K562 (cell line): ENCODE results near the gene PLEKHM3. TPM values are rescaled to one million over a fixed set of nuclear protein-coding genes. Genes with fewer than 3 reads are reported as not detected.
A peak's percentile ranks its signal among the peaks of the same experiment; 100 is the strongest.

Experiments
- BRD9 ChIP-seq: fragments of 450-650 bp; IDR thresholded peaks from 2 replicates; pipeline ENCODE4 v1.6.1; 2018; ENCODE audit warnings: low read depth; ENCODE audit not compliant: partially characterized antibody
- ILF3 ChIP-seq: fragments of 450-650 bp; IDR thresholded peaks from 2 replicates; pipeline ENCODE4 v1.6.1; 2018; ENCODE audit warnings: antibody characterized with exemption, mild to moderate bottlenecking, moderate library complexity, borderline replicate concordance
- MEF2A ChIP-seq: IDR thresholded peaks from 2 replicates; pipeline ENCODE4 v1.6.1; 2011; ENCODE audit warnings: low read depth, mild to moderate bottlenecking, low read length, moderate library complexity; ENCODE audit not compliant: control insufficient read depth
- NBN ChIP-seq: fragments of 450-650 bp; IDR thresholded peaks from 2 replicates; pipeline ENCODE4 v1.6.1; 2016; ENCODE audit warnings: low read depth, mild to moderate bottlenecking
- NFATC3 ChIP-seq: fragments of 450-650 bp; IDR thresholded peaks from 2 replicates; pipeline ENCODE4 v1.6.1; 2017; ENCODE audit warnings: mild to moderate bottlenecking
- NFE2 ChIP-seq: IDR thresholded peaks from 2 replicates; pipeline ENCODE4 v1.6.1; 2014; ENCODE audit warnings: antibody characterized with exemption, low read depth
- POU5F1 ChIP-seq: fragments of 150-350 bp; IDR thresholded peaks from 2 replicates; pipeline ENCODE4 v1.6.1; 2014; ENCODE audit warnings: borderline replicate concordance, low read length, low read depth, mild to moderate bottlenecking; ENCODE audit not compliant: partially characterized antibody
- RBM15 ChIP-seq: fragments of 200-400 bp; formaldehyde crosslinking; IDR thresholded peaks from 2 replicates; pipeline ENCODE4 v1.6.1; 2018; ENCODE audit warnings: mild to moderate bottlenecking, low read length, moderate library complexity; ENCODE audit not compliant: insufficient read depth
- RFX5 ChIP-seq: IDR thresholded peaks from 2 replicates; pipeline ENCODE4 v1.6.1; 2011; ENCODE audit warnings: low read depth, mild to moderate bottlenecking, improper control_type of control experiment, low read length
- SMARCC2 ChIP-seq: fragments of 450-650 bp; IDR thresholded peaks from 2 replicates; pipeline ENCODE4 v1.6.1; 2017; ENCODE audit warnings: antibody characterized with exemption, moderate library complexity, mild to moderate bottlenecking, low read depth
- SP1 ChIP-seq: sonication (generic); formaldehyde crosslinking; IDR thresholded peaks from 2 replicates; pipeline ENCODE4 v1.8.1; 2022; ENCODE audit warnings: mild to moderate bottlenecking, missing genetic modification reagents
- SREBF2 ChIP-seq: sonication (generic); formaldehyde crosslinking; IDR thresholded peaks from 2 replicates; pipeline ENCODE4 v1.4.0; 2020; ENCODE audit warnings: mild to moderate bottlenecking, missing genetic modification reagents
- TCF7L2 ChIP-seq: fragments of 150-350 bp; IDR thresholded peaks from 2 replicates; pipeline ENCODE4 v1.6.1; 2016; ENCODE audit warnings: low read depth, mild to moderate bottlenecking, low read length, moderate library complexity
- TEAD4 ChIP-seq, 2 experiments: sonication (generic) in 1 of 2; formaldehyde crosslinking in 1 of 2; IDR thresholded peaks; 2 replicates each; pipeline versions ENCODE4 v1.6.1 to v1.8.0; 2012 to 2022; ENCODE audit warnings: borderline replicate concordance in 1 of 2, inconsistent platforms in 1 of 2, low read length in 1 of 2, mild to moderate bottlenecking in 1 of 2, missing genetic modification reagents in 1 of 2
- TFE3 ChIP-seq: fragments of 450-650 bp; formaldehyde crosslinking; IDR thresholded peaks from 2 replicates; pipeline ENCODE4 v1.4.0; 2020; ENCODE audit warnings: mild to moderate bottlenecking, mixed read lengths
- ZKSCAN3 ChIP-seq: fragments of 250-450 bp; sonication (Bioruptor Pico); IDR thresholded peaks from 2 replicates; pipeline ENCODE4 v1.4.0; 2020
- ZNF212 ChIP-seq: fragments of 450-650 bp; formaldehyde crosslinking; IDR thresholded peaks from 2 replicates; pipeline ENCODE4 v1.4.0; 2020; ENCODE audit warnings: mild to moderate bottlenecking
- ZNF445 ChIP-seq: fragments of 250-450 bp; sonication (Bioruptor Pico); IDR thresholded peaks from 2 replicates; pipeline ENCODE4 v1.4.0; 2020; ENCODE audit warnings: low read depth, mild to moderate bottlenecking, moderate library complexity
- polyA plus RNA-seq, 8 experiments: library from polyadenylated mRNA; depleted of rRNA in 4 of 8; stranded (reverse) in 5 of 8; unstranded in 3 of 8; fragments of >200 nt; fragmentation: Nextera tagmentation in 2 of 8; fragmentation: Illumina TruSeq in 1 of 8; extraction: Ambion mirVana in 2 of 8; extraction: Trizol in 1 of 8; gene quantifications; 2 replicates each; pipeline versions ENCODE4 v1.2.1 to v1.2.3, GENCODE V29; 2011 to 2014; ENCODE audit warnings: inconsistent platforms in 1 of 8, missing spikeins in 1 of 8
- total RNA-seq, 7 experiments: library from RNA; depleted of rRNA in 6 of 7; stranded (reverse); fragments of >200 nt in 6 of 7; fragmentation: Illumina TruSeq in 2 of 7; extraction: Trizol in 2 of 7; gene quantifications; 2 replicates each; pipeline versions ENCODE4 v1.2.1 to v1.2.3, GENCODE V29; 2011 to 2021; ENCODE audit warnings: low replicate concordance in 1 of 7
- TF ChIP-seq, protein P1 (sequence below): fragments of 450-650 bp; formaldehyde crosslinking; IDR thresholded peaks from 2 replicates; pipeline ENCODE4 v1.4.0; 2020; ENCODE audit warnings: mild to moderate bottlenecking, moderate library complexity
- TF ChIP-seq, protein P2 (sequence below): fragments of 250-450 bp; sonication (Bioruptor Pico); IDR thresholded peaks from 2 replicates; pipeline ENCODE4 v1.5.0; 2020; ENCODE audit warnings: mild to moderate bottlenecking, borderline replicate concordance
- TF ChIP-seq, protein P3 (sequence below): fragments of 250-450 bp; sonication (Bioruptor Pico); IDR thresholded peaks from 2 replicates; pipeline ENCODE4 v1.5.0; 2022; ENCODE audit warnings: mild to moderate bottlenecking

Gene PLEKHM3
- total and polyA plus RNA-seq, 9 of the 15 experiments (the other 6 are each of a cell fraction or from before 2014, with no cell fraction given), result 0.24 to 1.6 (median 1.0) TPM

DNA sequence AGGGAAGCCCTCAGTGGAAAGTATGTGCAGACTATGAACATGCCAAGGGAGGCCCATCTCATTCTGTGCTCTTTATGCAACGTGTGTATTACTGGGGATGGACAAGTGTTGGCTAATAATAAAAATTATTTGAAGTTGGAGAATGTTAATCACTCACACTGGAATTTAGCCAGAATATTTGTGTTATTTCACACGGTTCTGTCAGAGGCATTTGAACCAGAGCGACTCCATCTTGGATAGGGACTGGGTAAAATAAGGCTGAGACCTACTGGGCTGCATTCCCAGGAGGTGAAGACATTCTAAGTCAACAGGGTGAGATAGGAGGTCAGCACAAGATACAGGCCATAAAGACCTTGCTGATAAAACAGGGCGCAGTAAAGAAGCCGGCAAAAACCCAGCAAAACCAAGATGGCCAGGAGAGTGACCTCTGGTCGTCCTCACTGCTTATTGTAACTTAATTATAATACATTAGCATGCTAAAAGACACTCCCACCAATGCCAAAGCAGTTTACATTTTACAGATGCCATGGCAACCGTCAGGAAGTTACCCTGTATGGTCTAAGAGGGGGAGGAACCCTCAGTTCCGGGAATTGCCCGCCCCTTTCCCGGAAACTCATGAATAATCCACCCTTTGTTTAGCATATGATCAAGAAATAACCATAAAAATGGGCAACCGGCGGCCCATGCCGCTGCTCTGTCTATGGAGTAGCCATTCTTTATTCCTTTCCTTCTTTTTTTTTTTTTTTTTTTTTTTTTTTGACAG is 253.1 kb downstream of the PLEKHM3 start (continued):
- no peak for TF ChIP-seq RBM15
- no peak for TF ChIP-seq NBN
- no peak for TF ChIP-seq SMARCC2
- no peak for TF ChIP-seq NFATC3
- no peak for TF ChIP-seq RFX5
- TF ChIP-seq SP1 (CRISPR knock-in tag), result peak; percentile 96
- TF ChIP-seq, protein P1, sequence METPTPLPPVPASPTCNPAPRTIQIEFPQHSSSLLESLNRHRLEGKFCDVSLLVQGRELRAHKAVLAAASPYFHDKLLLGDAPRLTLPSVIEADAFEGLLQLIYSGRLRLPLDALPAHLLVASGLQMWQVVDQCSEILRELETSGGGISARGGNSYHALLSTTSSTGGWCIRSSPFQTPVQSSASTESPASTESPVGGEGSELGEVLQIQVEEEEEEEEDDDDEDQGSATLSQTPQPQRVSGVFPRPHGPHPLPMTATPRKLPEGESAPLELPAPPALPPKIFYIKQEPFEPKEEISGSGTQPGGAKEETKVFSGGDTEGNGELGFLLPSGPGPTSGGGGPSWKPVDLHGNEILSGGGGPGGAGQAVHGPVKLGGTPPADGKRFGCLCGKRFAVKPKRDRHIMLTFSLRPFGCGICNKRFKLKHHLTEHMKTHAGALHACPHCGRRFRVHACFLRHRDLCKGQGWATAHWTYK (CRISPR knock-in tag), result peak; percentile 100
- TF ChIP-seq ZKSCAN3 (CRISPR knock-in tag), result peak; percentile 92
- no peak for TF ChIP-seq BRD9
- TF ChIP-seq, protein P2, sequence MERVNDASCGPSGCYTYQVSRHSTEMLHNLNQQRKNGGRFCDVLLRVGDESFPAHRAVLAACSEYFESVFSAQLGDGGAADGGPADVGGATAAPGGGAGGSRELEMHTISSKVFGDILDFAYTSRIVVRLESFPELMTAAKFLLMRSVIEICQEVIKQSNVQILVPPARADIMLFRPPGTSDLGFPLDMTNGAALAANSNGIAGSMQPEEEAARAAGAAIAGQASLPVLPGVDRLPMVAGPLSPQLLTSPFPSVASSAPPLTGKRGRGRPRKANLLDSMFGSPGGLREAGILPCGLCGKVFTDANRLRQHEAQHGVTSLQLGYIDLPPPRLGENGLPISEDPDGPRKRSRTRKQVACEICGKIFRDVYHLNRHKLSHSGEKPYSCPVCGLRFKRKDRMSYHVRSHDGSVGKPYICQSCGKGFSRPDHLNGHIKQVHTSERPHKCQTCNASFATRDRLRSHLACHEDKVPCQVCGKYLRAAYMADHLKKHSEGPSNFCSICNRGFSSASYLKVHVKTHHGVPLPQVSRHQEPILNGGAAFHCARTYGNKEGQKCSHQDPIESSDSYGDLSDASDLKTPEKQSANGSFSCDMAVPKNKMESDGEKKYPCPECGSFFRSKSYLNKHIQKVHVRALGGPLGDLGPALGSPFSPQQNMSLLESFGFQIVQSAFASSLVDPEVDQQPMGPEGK (CRISPR knock-in tag), result peak; percentile 99
- no peak for TF ChIP-seq ILF3
- TF ChIP-seq SREBF2 (CRISPR knock-in tag), result no peak
- TF ChIP-seq POU5F1, result no peak
- no peak for TF ChIP-seq TEAD4 (IDR thresholded peaks at IDR 0.05; ENCODE audit: low read length)
- no peak for TF ChIP-seq TEAD4 (CRISPR knock-in tag; IDR thresholded peaks at IDR 0.05; ENCODE audit: borderline replicate concordance)
- TF ChIP-seq, protein P3, sequence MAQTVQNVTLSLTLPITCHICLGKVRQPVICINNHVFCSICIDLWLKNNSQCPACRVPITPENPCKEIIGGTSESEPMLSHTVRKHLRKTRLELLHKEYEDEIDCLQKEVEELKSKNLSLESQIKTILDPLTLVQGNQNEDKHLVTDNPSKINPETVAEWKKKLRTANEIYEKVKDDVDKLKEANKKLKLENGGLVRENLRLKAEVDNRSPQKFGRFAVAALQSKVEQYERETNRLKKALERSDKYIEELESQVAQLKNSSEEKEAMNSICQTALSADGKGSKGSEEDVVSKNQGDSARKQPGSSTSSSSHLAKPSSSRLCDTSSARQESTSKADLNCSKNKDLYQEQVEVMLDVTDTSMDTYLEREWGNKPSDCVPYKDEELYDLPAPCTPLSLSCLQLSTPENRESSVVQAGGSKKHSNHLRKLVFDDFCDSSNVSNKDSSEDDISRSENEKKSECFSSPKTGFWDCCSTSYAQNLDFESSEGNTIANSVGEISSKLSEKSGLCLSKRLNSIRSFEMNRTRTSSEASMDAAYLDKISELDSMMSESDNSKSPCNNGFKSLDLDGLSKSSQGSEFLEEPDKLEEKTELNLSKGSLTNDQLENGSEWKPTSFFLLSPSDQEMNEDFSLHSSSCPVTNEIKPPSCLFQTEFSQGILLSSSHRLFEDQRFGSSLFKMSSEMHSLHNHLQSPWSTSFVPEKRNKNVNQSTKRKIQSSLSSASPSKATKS (CRISPR knock-in tag), result peak; percentile 97
- TF ChIP-seq ZNF445 (CRISPR knock-in tag), result peak; percentile 99
- peak; percentile 98 for TF ChIP-seq ZNF212 (CRISPR knock-in tag)
- no peak for TF ChIP-seq TCF7L2
- TF ChIP-seq TFE3 (CRISPR knock-in tag), result peak; percentile 87
- TF ChIP-seq MEF2A, result no peak
- TF ChIP-seq NFE2, result no peak
